ENCODE data around the gene KAT8. TPM values are rescaled to one million over a fixed set of nuclear protein-coding genes. Genes with fewer than 3 reads are reported as not detected.

The KAT8 gene
- polyA plus RNA-seq, 3 donors, result 34.5 to 136 (median 42.0) TPM

- intact Hi-C loops (cut with micrococcal nuclease), result loop anchor here (1.0 to 10.0 kb wide), 7 partner anchors 11 to 756 kb away; partner anchors contain the start of genes ARMC5 (in 1 of the 2), ITGAX (in 1 of the 2) and ZNF267 (in 1 of the 2)
These were observed 1.0 kb downstream of the KAT8 start for GRCh38 chr16:31118223-31119155.

More at GRCh38 chr16:31118223-31119155, 1.0 kb downstream of the KAT8 start:
- peaks cover 35 to 53% of the 10 kb centered on the region in 2 donors for H3K36me3 Mint-ChIP-seq
- peak; percentile 86 to 97 (median 94) for DNase-seq
- Histone ChIP-seq H3K4me1 (ENCODE audit: control insufficient read depth in 1 of 2, insufficient read depth in 2 of 2, low read length in 2 of 2) (peaks cover 46 to 58% of the 10 kb centered on the region in 2 donors), H3K4me2 (replicated peaks; ENCODE audit: extremely low read depth, low read length, poor library complexity, severe bottlenecking) (peak overlapping the region; percentile 90), H3K36me3 (replicated peaks in 1 of 2; ENCODE audit: control insufficient read depth in 1 of 2, insufficient read depth in 2 of 2, low read length in 2 of 2) (peaks cover 26 to 43% of the 10 kb centered on the region in 2 donors), H4K20me1 (ENCODE audit: insufficient read depth, low read length) (no peaks in the 10 kb centered on the region), H2AFZ (ENCODE audit: insufficient read depth, low read depth, low read length, poor library complexity, severe bottlenecking) (no peak overlapping the region), H3K9ac (ENCODE audit: insufficient read depth, low read length, poor library complexity, severe bottlenecking) (peak overlapping the region; percentile 80), H3K27me3 (ENCODE audit: control insufficient read depth in 2 of 2, insufficient read depth in 2 of 2, low read length in 2 of 2) (no peaks in the 10 kb centered on the region), H3K27ac (ENCODE audit: low read depth in 1 of 2, low read length in 2 of 2) (peak overlapping the region; percentile 97 to 99), H3K9me3 (replicated peaks in 1 of 2; ENCODE audit: control insufficient read depth in 1 of 2, insufficient read depth in 1 of 2, low read length in 2 of 2) (no peaks in the 10 kb centered on the region), H3K79me2 (ENCODE audit: insufficient read depth, low read length) (peaks cover 55% of the 10 kb centered on the region), H3K4me3 (replicated peaks in 1 of 3; ENCODE audit: low read depth in 2 of 3, low read length in 3 of 3) (peak overlapping the region; percentile 61 to 91 (median 79))
- peaks cover 0 to 3% (median 0%) of the 10 kb centered on the region in 7 donors for H3K9me3 Mint-ChIP-seq
- WGBS (ENCODE audit: insufficient coverage), result 8% methylated on average over 3 of the region's 9 CpGs
- H3K4me1 Mint-ChIP-seq, result peaks cover 45% of the 10 kb centered on the region
- peak overlapping the region; percentile 97 to 100 (median 100) for H3K27ac Mint-ChIP-seq
- H3K4me3 Mint-ChIP-seq, result peak overlapping the region; percentile 91
- TF ChIP-seq CTCF (IDR thresholded peaks at IDR 0.05), result no peak
- H3K27me3 Mint-ChIP-seq (ENCODE audit: low read depth in 3 of 3), result peaks cover 0 to 2% (median 0%) of the 10 kb centered on the region in 3 donors
